HG03354 (cell line): ENCODE results near the gene DLG2.
"Not testable (repeated sequence)": the region's sequence is repeated elsewhere in the genome, so short reads cannot be mapped to it uniquely, and the experiment has no call there.

Source experiments
- ATAC-seq: cut with Tn5 transposase; IDR thresholded peaks from one replicate; pipeline ENCODE4 v1.9.1; 2021; ENCODE audit warnings: mild to moderate bottlenecking; ENCODE audit not compliant: unreplicated experiment, poor library complexity, severe bottlenecking

Gene DLG2

GRCh38 chr11:84894666-84895065 is 732.5 kb downstream of the DLG2 start:
- no peak for ATAC-seq

- no peak for ATAC-seq
These were observed 736.5 kb downstream of the DLG2 start for GRCh38 chr11:84890676-84891075.

- no peak for ATAC-seq
These were observed 737.6 kb downstream of the DLG2 start for GRCh38 chr11:84889556-84889955.

GRCh38 chr11:84887055-84887629 is 740.0 kb downstream of the DLG2 start:
- ATAC-seq, result no peak

GRCh38 chr11:84886344-84886743 is 740.8 kb downstream of the DLG2 start:
- no peak for ATAC-seq

GRCh38 chr11:84884836-84885235 is 742.3 kb downstream of the DLG2 start:
- ATAC-seq, result no peak

- ATAC-seq, result no peak
These were observed 745.1 kb downstream of the DLG2 start for GRCh38 chr11:84882056-84882455.

- ATAC-seq, result no peak
These were observed 756.0 kb downstream of the DLG2 start for GRCh38 chr11:84871116-84871515.

GRCh38 chr11:84870486-84870885 is 756.7 kb downstream of the DLG2 start:
- no peak for ATAC-seq

- ATAC-seq, result no peak
These were observed 760.2 kb downstream of the DLG2 start for GRCh38 chr11:84866922-84867321.

- no peak for ATAC-seq
These were observed 761.2 kb downstream of the DLG2 start for GRCh38 chr11:84865791-84866535.

GRCh38 chr11:84865257-84865656 is 761.9 kb downstream of the DLG2 start:
- ATAC-seq, result no peak

- ATAC-seq, result no peak
These were observed 769.4 kb downstream of the DLG2 start for GRCh38 chr11:84857746-84858145.

GRCh38 chr11:84855508-84856245 is 771.5 kb downstream of the DLG2 start:
- no peak for ATAC-seq

- no peak for ATAC-seq
These were observed 772.7 kb downstream of the DLG2 start for GRCh38 chr11:84854498-84854880.

GRCh38 chr11:84853841-84854497 is 773.2 kb downstream of the DLG2 start:
- ATAC-seq, result no peak

GRCh38 chr11:84847842-84848241 is 779.3 kb downstream of the DLG2 start:
- no peak for ATAC-seq

- not testable (repeated sequence) for ATAC-seq
These were observed 786.9 kb downstream of the DLG2 start for GRCh38 chr11:84840201-84840600.

GRCh38 chr11:84837402-84838069 is 789.6 kb downstream of the DLG2 start:
- ATAC-seq, result no peak

GRCh38 chr11:84836371-84836770 is 790.8 kb downstream of the DLG2 start:
- no peak for ATAC-seq
